GM23338 (cell line): ENCODE data around the gene ATCAY. TPM values are rescaled to one million over a fixed set of nuclear protein-coding genes. Genes with fewer than 3 reads are reported as not detected.
A peak's percentile ranks its signal among the peaks of the same experiment; 100 is the strongest.

ENCODE experiments used
- ATAC-seq: fragments of 200-7000 bp; cut with Tn5 transposase; 3 replicates; pipeline ENCODE4 v1.9.1; 2020
- DNase-seq: peaks from one replicate; pipeline ENCODE4 v3.0.0-alpha.2; 2015; ENCODE audit warnings: low spot score
- H2AFZ ChIP-seq: fragments of 200-600 bp; sonication (generic); 2 replicates; pipeline ENCODE4 v1.8.0; 2016; ENCODE audit warnings: antibody characterized with exemption, mild to moderate bottlenecking, moderate library complexity
- H3F3A ChIP-seq: fragments of 200-600 bp; sonication (generic); replicated peaks from 2 replicates; pipeline ENCODE4 v1.8.0; 2017; ENCODE audit warnings: antibody characterized with exemption, mixed run types, low read depth
- H3K27ac ChIP-seq: fragments of 200-600 bp; sonication (generic); 2 replicates; pipeline ENCODE4 v1.6.1; 2016; ENCODE audit warnings: low read depth
- H3K27me3 ChIP-seq: fragments of 200-600 bp; sonication (generic); 2 replicates; pipeline ENCODE4 v1.8.0; 2016; ENCODE audit warnings: mild to moderate bottlenecking, mixed run types, moderate library complexity; ENCODE audit not compliant: insufficient read depth
- H3K36me3 ChIP-seq: fragments of 200-600 bp; sonication (generic); 2 replicates; pipeline ENCODE4 v1.8.0; 2016; ENCODE audit warnings: mild to moderate bottlenecking; ENCODE audit not compliant: insufficient read depth
- H3K4me1 ChIP-seq: fragments of 200-600 bp; sonication (generic); 2 replicates; pipeline ENCODE4 v1.8.0; 2016; ENCODE audit warnings: mild to moderate bottlenecking, moderate library complexity; ENCODE audit not compliant: insufficient read depth
- H3K4me2 ChIP-seq: fragments of 200-600 bp; sonication (generic); 2 replicates; pipeline ENCODE4 v1.7.1; 2017; ENCODE audit warnings: mixed run types
- H3K4me3 ChIP-seq: fragments of 200-600 bp; sonication (generic); 2 replicates; pipeline ENCODE4 v1.6.1; 2016; ENCODE audit warnings: mixed run types
- H3K79me2 ChIP-seq: fragments of 200-600 bp; sonication (generic); replicated peaks from 2 replicates; pipeline ENCODE4 v1.8.0; 2017; ENCODE audit warnings: mild to moderate bottlenecking; ENCODE audit not compliant: insufficient read depth
- H3K9me2 ChIP-seq: fragments of 200-600 bp; sonication (generic); 2 replicates; pipeline ENCODE4 v1.8.0; 2017; ENCODE audit not compliant: insufficient read depth
- H4K20me1 ChIP-seq: fragments of 200-600 bp; sonication (generic); replicated peaks from 2 replicates; pipeline ENCODE4 v1.8.0; 2017; ENCODE audit warnings: mild to moderate bottlenecking; ENCODE audit not compliant: insufficient read depth
- H3K27ac Mint-ChIP-seq: 2 replicates; pipeline ENCODE4 v1.8.0; 2020; ENCODE audit warnings: inconsistent platforms, mild to moderate bottlenecking, moderate library complexity, mixed read lengths
- H3K27me3 Mint-ChIP-seq: 3 replicates; pipeline ENCODE4 v1.8.0; 2022; ENCODE audit warnings: low read depth, mild to moderate bottlenecking, moderate library complexity, mixed read lengths, inconsistent platforms; ENCODE audit not compliant: insufficient read depth, poor library complexity
- H3K36me3 Mint-ChIP-seq: 3 replicates; pipeline ENCODE4 v1.8.0; 2021; ENCODE audit warnings: low read depth, mild to moderate bottlenecking, inconsistent platforms, moderate library complexity, mixed read lengths
- H3K4me1 Mint-ChIP-seq: 3 replicates; pipeline ENCODE4 v1.8.0; 2020; ENCODE audit warnings: mild to moderate bottlenecking, inconsistent platforms, mixed read lengths
- H3K4me3 Mint-ChIP-seq: 3 replicates; pipeline ENCODE4 v1.8.0; 2021; ENCODE audit warnings: moderate library complexity, mild to moderate bottlenecking, inconsistent platforms, mixed read lengths
- H3K9me3 Mint-ChIP-seq: 3 replicates; pipeline ENCODE4 v1.8.0; 2020; ENCODE audit warnings: moderate library complexity, mild to moderate bottlenecking, inconsistent platforms, mixed read lengths
- EZH2 ChIP-seq: fragments of 200-600 bp; sonication (generic); IDR thresholded peaks from one replicate; pipeline ENCODE4 v1.8.0; 2017; ENCODE audit warnings: antibody characterized with exemption, mild to moderate bottlenecking, low read depth; ENCODE audit not compliant: unreplicated experiment
- EZH2phosphoT487 ChIP-seq: fragments of 200-600 bp; sonication (generic); IDR thresholded peaks from one replicate; pipeline ENCODE4 v1.8.1; 2018; ENCODE audit warnings: antibody characterized with exemption; ENCODE audit not compliant: unreplicated experiment
- JUNB ChIP-seq: IDR thresholded peaks from one replicate; pipeline ENCODE4 v1.6.1; 2016; ENCODE audit warnings: antibody characterized with exemption; ENCODE audit not compliant: unreplicated experiment
- NANOG ChIP-seq: IDR thresholded peaks from 2 replicates; pipeline ENCODE4 v1.6.1; 2016; ENCODE audit warnings: antibody characterized with exemption, borderline replicate concordance
- POLR2AphosphoS5 ChIP-seq: IDR thresholded peaks from 2 replicates; pipeline ENCODE4 v1.6.1; 2016; ENCODE audit warnings: antibody characterized with exemption, low read depth
- STAT1 ChIP-seq: IDR thresholded peaks from one replicate; pipeline ENCODE4 v1.6.1; 2016; ENCODE audit warnings: antibody characterized with exemption; ENCODE audit not compliant: unreplicated experiment
- ZNF114 ChIP-seq: fragments of 250-450 bp; sonication (Bioruptor Pico); IDR thresholded peaks from 2 replicates; pipeline ENCODE4 v1.5.0; 2020; ENCODE audit warnings: mild to moderate bottlenecking, moderate library complexity
- ZNF331 ChIP-seq: fragments of 250-450 bp; sonication (Bioruptor Pico); IDR thresholded peaks from 2 replicates; pipeline ENCODE4 v1.5.0; 2020; ENCODE audit warnings: low read depth, mild to moderate bottlenecking, moderate library complexity
- polyA plus RNA-seq: library from polyadenylated mRNA; unstranded; fragments of >200 nt; fragmentation: Nextera tagmentation; extraction: Ambion mirVana; gene quantifications from 2 replicates; pipeline ENCODE4 v1.2.1, GENCODE V29; 2016
- total RNA-seq: library from RNA; depleted of rRNA; stranded (reverse); fragments of >200 nt; shearing (Covaris generic); gene quantifications from 2 replicates; pipeline ENCODE4 v1.2.3, GENCODE V29; 2014
- TF ChIP-seq, protein P1 (sequence below), 2 experiments: fragments of 200-600 bp in 1 of 2; sonication (generic) in 1 of 2; conservative IDR thresholded peaks; 2 replicates each; pipeline versions ENCODE4 v1.5.1 to v1.6.1; 2016 to 2017; ENCODE audit warnings: antibody characterized with exemption in 2 of 2, low read depth in 2 of 2, mild to moderate bottlenecking in 2 of 2, moderate library complexity in 1 of 2
- TF ChIP-seq, protein P2 (sequence below): IDR thresholded peaks from 2 replicates; pipeline ENCODE4 v1.6.1; 2016; ENCODE audit warnings: antibody characterized with exemption
- TF ChIP-seq, protein P3 (sequence below): IDR thresholded peaks from one replicate; pipeline ENCODE4 v1.6.1; 2018; ENCODE audit warnings: antibody characterized with exemption; ENCODE audit not compliant: unreplicated experiment

ATCAY gene
- total and polyA plus RNA-seq, 2 experiments from 2014 or later = 16.9 to 45.7 TPM

GRCh38 chr19:3851254-3852176 lies 29.0 kb upstream of the ATCAY start:
- H3K36me3 Mint-ChIP-seq = peaks cover 64% of the 10 kb centered on the region
- H3K27ac Mint-ChIP-seq = no peak overlapping the region
- DNase-seq = no peak

GRCh38 chr19:3852177-3852511 lies 28.3 kb upstream of the ATCAY start:
- Histone ChIP-seq H3K4me1 (no peaks in the 10 kb centered on the region), H3K36me3 (0 out of 2 replicates have a peak, but pooled peaks cover 4% of the 10 kb centered on the region)
- TF ChIP-seq ZNF114 (CRISPR knock-in tag) (no peak), POLR2AphosphoS5 (no peak), STAT1 (no peak), JUNB (no peak), ZNF331 (CRISPR knock-in tag) (no peak), EZH2 (no peak), NANOG (no peak)
- TF ChIP-seq, protein P1, sequence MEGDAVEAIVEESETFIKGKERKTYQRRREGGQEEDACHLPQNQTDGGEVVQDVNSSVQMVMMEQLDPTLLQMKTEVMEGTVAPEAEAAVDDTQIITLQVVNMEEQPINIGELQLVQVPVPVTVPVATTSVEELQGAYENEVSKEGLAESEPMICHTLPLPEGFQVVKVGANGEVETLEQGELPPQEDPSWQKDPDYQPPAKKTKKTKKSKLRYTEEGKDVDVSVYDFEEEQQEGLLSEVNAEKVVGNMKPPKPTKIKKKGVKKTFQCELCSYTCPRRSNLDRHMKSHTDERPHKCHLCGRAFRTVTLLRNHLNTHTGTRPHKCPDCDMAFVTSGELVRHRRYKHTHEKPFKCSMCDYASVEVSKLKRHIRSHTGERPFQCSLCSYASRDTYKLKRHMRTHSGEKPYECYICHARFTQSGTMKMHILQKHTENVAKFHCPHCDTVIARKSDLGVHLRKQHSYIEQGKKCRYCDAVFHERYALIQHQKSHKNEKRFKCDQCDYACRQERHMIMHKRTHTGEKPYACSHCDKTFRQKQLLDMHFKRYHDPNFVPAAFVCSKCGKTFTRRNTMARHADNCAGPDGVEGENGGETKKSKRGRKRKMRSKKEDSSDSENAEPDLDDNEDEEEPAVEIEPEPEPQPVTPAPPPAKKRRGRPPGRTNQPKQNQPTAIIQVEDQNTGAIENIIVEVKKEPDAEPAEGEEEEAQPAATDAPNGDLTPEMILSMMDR (conservative IDR thresholded peaks at IDR 0.05; ENCODE audit: low read depth in 2 of 2) = no peak
- TF ChIP-seq, protein P2, sequence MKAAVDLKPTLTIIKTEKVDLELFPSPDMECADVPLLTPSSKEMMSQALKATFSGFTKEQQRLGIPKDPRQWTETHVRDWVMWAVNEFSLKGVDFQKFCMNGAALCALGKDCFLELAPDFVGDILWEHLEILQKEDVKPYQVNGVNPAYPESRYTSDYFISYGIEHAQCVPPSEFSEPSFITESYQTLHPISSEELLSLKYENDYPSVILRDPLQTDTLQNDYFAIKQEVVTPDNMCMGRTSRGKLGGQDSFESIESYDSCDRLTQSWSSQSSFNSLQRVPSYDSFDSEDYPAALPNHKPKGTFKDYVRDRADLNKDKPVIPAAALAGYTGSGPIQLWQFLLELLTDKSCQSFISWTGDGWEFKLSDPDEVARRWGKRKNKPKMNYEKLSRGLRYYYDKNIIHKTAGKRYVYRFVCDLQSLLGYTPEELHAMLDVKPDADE = no peak
- TF ChIP-seq, protein P3, sequence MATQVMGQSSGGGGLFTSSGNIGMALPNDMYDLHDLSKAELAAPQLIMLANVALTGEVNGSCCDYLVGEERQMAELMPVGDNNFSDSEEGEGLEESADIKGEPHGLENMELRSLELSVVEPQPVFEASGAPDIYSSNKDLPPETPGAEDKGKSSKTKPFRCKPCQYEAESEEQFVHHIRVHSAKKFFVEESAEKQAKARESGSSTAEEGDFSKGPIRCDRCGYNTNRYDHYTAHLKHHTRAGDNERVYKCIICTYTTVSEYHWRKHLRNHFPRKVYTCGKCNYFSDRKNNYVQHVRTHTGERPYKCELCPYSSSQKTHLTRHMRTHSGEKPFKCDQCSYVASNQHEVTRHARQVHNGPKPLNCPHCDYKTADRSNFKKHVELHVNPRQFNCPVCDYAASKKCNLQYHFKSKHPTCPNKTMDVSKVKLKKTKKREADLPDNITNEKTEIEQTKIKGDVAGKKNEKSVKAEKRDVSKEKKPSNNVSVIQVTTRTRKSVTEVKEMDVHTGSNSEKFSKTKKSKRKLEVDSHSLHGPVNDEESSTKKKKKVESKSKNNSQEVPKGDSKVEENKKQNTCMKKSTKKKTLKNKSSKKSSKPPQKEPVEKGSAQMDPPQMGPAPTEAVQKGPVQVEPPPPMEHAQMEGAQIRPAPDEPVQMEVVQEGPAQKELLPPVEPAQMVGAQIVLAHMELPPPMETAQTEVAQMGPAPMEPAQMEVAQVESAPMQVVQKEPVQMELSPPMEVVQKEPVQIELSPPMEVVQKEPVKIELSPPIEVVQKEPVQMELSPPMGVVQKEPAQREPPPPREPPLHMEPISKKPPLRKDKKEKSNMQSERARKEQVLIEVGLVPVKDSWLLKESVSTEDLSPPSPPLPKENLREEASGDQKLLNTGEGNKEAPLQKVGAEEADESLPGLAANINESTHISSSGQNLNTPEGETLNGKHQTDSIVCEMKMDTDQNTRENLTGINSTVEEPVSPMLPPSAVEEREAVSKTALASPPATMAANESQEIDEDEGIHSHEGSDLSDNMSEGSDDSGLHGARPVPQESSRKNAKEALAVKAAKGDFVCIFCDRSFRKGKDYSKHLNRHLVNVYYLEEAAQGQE = no peak

More at GRCh38 chr19:3851254-3852176, 29.0 kb upstream of the ATCAY start:
- no peak overlapping the region for H3K27ac ChIP-seq
- no peaks in the 10 kb centered on the region for H3F3A ChIP-seq
- H3K79me2 ChIP-seq = no peaks in the 10 kb centered on the region
- no peaks in the 10 kb centered on the region for H4K20me1 ChIP-seq
- Mint-ChIP-seq H3K27me3 (peaks cover 14% of the 10 kb centered on the region), H3K9me3 (peaks cover 42% of the 10 kb centered on the region), H3K4me1 (no peaks in the 10 kb centered on the region), H3K4me3 (no peak overlapping the region)
- H3K4me1 ChIP-seq = no peaks in the 10 kb centered on the region
- TF ChIP-seq EZH2phosphoT487 (no peak), ZNF331 (CRISPR knock-in tag) (peak; percentile 100)
- H3K4me2 ChIP-seq = no peak overlapping the region
- no peaks in the 10 kb centered on the region for H3K9me2 ChIP-seq
- 0 out of 2 replicates have a peak, but pooled peaks cover 4% of the 10 kb centered on the region for H3K36me3 ChIP-seq
- H3K4me3 ChIP-seq = no peak overlapping the region
- no peak overlapping the region for H2AFZ ChIP-seq
- ATAC-seq = no peak
- H3K27me3 ChIP-seq = no peaks in the 10 kb centered on the region

More at GRCh38 chr19:3852177-3852511, 28.3 kb upstream of the ATCAY start:
- Histone ChIP-seq H3K4me2 (no peak overlapping the region), H3F3A (no peaks in the 10 kb centered on the region), H3K9me2 (no peaks in the 10 kb centered on the region), H3K27me3 (no peaks in the 10 kb centered on the region), H3K4me3 (no peak overlapping the region), H3K79me2 (no peaks in the 10 kb centered on the region), H4K20me1 (no peaks in the 10 kb centered on the region), H3K27ac (no peak overlapping the region), H2AFZ (no peak overlapping the region)
- DNase-seq = no peak
- Mint-ChIP-seq H3K4me1 (no peaks in the 10 kb centered on the region), H3K27ac (no peak overlapping the region), H3K36me3 (peaks cover 64% of the 10 kb centered on the region), H3K4me3 (no peak overlapping the region), H3K27me3 (peaks cover 12% of the 10 kb centered on the region), H3K9me3 (peaks cover 42% of the 10 kb centered on the region)
- no peak for ATAC-seq
